Measurements from ENCODE around the gene STK11IP.

STK11IP gene

GRCh38 chr2:219576505-219577388, 20.9 kb upstream of the STK11IP start:
- H3K27ac ChIP-seq (ENCODE audit: extremely low read depth, low read depth, low read length), result peak overlapping the region; percentile 49; the same call in 1 of the 2 replicates
- H3K4me1 ChIP-seq (ENCODE audit: control insufficient read depth, insufficient read depth, low read length), result peaks cover 5% of the 10 kb centered on the region
- H3K9me3 ChIP-seq (ENCODE audit: control insufficient read depth, insufficient read depth, low read depth, low read length), result no peaks in the 10 kb centered on the region
- no peaks in the 10 kb centered on the region for H3K36me3 ChIP-seq (ENCODE audit: control insufficient read depth in 2 of 2, insufficient read depth in 1 of 2, low read length in 2 of 2)
- H3K4me3 ChIP-seq (ENCODE audit: low read depth, low read length), result no peak overlapping the region
- CTCF ChIA-PET, result interaction anchor here (0.7 to 1.9 kb wide), 6 partner anchors 16 to 146 kb away, joined by 3 to 8 read pairs (median 4); no protein-coding TSS in a partner anchor
- POLR2A ChIA-PET, result interaction anchor here (1.0 to 1.2 kb wide), 3 partner anchors 10 to 20 kb away, joined by 3 to 4 read pairs (median 4); no protein-coding TSS in a partner anchor
- TF ChIP-seq ZNF211 (tag by site-specific recombination; IDR thresholded peaks at IDR 0.05; ENCODE audit: low read depth) (no peak), ZNF433 (tag by site-specific recombination; IDR thresholded peaks at IDR 0.05; ENCODE audit: low read depth) (no peak), ZBTB20 (tag by site-specific recombination; IDR thresholded peaks at IDR 0.05) (0 out of 2 replicates have a peak, but pooled peaks have one; percentile 17), ZFP69B (tag by site-specific recombination; IDR thresholded peaks at IDR 0.05) (no peak), OVOL3 (tag by site-specific recombination; IDR thresholded peaks at IDR 0.05) (no peak), OSR2 (tag by site-specific recombination; IDR thresholded peaks at IDR 0.05) (peak; percentile 63), BCL6B (tag by site-specific recombination; IDR thresholded peaks at IDR 0.05) (no peak), MEIS1 (CRISPR knock-in tag; IDR thresholded peaks at IDR 0.05; ENCODE audit: borderline replicate concordance) (no peak), TRIM28 (IDR thresholded peaks at IDR 0.05; ENCODE audit: borderline replicate concordance, low read length) (peak; percentile 92), ZNF335 (tag by site-specific recombination; conservative IDR thresholded peaks at IDR 0.05) (peak; percentile 41), ZSCAN4 (tag by site-specific recombination; IDR thresholded peaks at IDR 0.05) (peak; percentile 88), ZNF600 (tag by site-specific recombination; IDR thresholded peaks at IDR 0.05) (peak; percentile 80), GLI4 (tag by site-specific recombination; IDR thresholded peaks at IDR 0.05) (no peak), ZNF175 (tag by site-specific recombination; IDR thresholded peaks at IDR 0.05) (no peak), ZNF629 (tag by site-specific recombination; IDR thresholded peaks at IDR 0.05) (peak; percentile 49; the same call in 1 of the 2 replicates), ZNF2 (tag by site-specific recombination; IDR thresholded peaks at IDR 0.05) (peak; percentile 48), PRDM10 (tag by site-specific recombination; IDR thresholded peaks at IDR 0.05) (peak; percentile 48), ZNF398 (tag by site-specific recombination; IDR thresholded peaks at IDR 0.05) (peak; percentile 90)
- TF ChIP-seq, protein P1, sequence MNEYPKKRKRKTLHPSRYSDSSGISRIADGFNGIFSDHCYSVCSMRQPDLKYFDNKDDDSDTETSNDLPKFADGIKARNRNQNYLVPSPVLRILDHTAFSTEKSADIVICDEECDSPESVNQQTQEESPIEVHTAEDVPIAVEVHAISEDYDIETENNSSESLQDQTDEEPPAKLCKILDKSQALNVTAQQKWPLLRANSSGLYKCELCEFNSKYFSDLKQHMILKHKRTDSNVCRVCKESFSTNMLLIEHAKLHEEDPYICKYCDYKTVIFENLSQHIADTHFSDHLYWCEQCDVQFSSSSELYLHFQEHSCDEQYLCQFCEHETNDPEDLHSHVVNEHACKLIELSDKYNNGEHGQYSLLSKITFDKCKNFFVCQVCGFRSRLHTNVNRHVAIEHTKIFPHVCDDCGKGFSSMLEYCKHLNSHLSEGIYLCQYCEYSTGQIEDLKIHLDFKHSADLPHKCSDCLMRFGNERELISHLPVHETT (tag by site-specific recombination; IDR thresholded peaks at IDR 0.05), result no peak
- TF ChIP-seq, protein P2, sequence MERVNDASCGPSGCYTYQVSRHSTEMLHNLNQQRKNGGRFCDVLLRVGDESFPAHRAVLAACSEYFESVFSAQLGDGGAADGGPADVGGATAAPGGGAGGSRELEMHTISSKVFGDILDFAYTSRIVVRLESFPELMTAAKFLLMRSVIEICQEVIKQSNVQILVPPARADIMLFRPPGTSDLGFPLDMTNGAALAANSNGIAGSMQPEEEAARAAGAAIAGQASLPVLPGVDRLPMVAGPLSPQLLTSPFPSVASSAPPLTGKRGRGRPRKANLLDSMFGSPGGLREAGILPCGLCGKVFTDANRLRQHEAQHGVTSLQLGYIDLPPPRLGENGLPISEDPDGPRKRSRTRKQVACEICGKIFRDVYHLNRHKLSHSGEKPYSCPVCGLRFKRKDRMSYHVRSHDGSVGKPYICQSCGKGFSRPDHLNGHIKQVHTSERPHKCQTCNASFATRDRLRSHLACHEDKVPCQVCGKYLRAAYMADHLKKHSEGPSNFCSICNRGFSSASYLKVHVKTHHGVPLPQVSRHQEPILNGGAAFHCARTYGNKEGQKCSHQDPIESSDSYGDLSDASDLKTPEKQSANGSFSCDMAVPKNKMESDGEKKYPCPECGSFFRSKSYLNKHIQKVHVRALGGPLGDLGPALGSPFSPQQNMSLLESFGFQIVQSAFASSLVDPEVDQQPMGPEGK (tag by site-specific recombination; IDR thresholded peaks at IDR 0.05), result peak; percentile 7; the same call in 1 of the 2 replicates
- TF ChIP-seq, protein P3, sequence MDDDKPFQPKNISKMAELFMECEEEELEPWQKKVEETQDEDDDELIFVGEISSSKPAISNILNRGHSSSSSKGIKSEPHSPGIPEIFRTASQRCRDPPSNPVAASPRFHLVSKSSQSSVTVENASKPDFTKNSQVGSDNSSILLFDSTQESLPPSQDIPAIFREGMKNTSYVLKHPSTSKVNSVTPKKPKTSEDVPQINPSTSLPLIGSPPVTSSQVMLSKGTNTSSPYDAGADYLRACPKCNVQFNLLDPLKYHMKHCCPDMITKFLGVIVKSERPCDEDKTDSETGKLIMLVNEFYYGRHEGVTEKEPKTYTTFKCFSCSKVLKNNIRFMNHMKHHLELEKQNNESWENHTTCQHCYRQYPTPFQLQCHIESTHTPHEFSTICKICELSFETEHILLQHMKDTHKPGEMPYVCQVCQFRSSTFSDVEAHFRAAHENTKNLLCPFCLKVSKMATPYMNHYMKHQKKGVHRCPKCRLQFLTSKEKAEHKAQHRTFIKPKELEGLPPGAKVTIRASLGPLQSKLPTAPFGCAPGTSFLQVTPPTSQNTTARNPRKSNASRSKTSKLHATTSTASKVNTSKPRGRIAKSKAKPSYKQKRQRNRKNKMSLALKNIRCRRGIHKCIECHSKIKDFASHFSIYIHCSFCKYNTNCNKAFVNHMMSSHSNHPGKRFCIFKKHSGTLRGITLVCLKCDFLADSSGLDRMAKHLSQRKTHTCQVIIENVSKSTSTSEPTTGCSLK (tag by site-specific recombination; IDR thresholded peaks at IDR 0.05), result no peak

Data from HEK293 (cell line).